GM21528 (cell line): ENCODE results near the gene HOGA1.
A peak's percentile ranks its signal among the peaks of the same experiment; 100 is the strongest.
"Not testable (repeated sequence)": the region's sequence is repeated elsewhere in the genome, so short reads cannot be mapped to it uniquely, and the experiment has no call there.

ENCODE experiments used
- ATAC-seq: cut with Tn5 transposase; IDR thresholded peaks from one replicate; pipeline ENCODE4 v1.9.1; 2021; ENCODE audit warnings: mild to moderate bottlenecking, moderate library complexity; ENCODE audit not compliant: unreplicated experiment, low FRiP score

HOGA1 gene

GRCh38 chr10:97601268-97602215 lies 17.4 kb downstream of the HOGA1 start:
- ATAC-seq = no peak

DNA sequence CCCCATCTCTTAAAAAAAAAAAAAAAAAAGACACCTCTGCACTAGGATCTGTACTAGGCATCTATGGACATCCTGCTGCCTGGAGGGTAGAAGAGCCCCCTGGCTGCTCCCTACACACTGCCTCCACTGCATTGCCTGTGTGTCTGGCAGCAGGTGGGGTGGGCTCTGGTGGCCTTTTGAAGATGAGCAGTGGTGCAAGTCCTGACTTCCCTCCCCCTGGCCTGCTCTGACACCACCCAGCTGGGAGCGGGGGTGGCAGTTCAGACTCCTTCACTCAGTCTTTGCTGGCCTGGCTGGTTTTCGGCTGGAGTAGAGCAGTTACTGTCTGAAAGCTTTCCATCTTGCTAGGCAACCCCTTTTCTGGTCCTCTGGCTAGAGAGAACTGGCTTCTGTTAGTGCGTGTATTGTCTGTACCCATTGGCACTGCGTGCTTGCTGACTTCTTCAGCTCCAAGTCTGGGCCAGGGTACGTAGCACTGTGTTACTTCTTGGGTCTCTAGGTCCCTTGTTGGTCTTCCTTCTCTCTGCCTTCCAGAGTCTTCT lies 23.0 kb downstream of the HOGA1 start:
- no peak for ATAC-seq

DNA sequence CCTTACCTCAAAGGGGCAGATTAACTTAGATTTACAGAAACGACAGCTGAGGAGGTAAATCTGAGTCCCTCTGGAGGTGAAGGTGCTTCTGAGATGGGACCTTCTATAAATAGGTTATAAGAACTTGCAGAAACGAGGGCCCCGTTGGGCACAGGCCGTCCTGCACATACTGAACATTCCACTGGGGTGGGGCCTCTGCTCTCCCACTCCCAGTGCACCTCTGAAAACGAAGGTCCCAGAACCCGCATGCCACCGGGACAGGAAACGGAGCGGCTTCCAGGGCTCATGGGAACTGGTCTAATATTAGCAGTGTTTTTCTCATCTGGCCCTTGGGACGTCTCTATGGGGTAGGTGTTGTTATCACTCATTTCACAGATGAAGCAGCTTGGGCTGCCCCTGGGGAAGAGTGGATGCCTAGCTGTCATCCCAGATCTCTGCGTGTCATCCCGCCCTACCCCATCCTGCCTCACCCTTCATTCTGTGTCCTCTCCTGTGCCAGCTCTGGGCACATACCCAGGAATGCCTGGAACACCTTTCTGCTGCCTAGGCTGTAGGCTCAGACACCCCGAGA lies 24.9 kb downstream of the HOGA1 start:
- no peak for ATAC-seq

DNA sequence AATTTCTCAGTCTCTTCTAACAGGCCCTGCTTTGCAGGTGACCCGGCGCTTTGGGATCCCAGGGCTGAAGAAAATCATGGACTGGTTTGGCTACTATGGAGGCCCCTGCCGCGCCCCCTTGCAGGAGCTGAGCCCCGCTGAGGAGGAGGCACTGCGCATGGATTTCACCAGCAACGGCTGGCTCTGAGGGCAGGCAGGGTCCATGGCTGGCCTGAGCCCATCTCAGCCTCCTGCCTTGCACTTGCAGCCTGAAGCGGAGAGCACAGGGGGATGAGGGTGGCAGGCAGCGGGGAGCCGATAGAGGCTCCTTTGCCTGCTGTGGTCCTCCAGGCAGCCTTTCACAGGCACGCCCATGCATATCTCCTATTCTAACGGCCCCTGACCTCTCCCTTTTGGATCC lies 27.3 kb downstream of the HOGA1 start:
- ATAC-seq = no peak

DNA sequence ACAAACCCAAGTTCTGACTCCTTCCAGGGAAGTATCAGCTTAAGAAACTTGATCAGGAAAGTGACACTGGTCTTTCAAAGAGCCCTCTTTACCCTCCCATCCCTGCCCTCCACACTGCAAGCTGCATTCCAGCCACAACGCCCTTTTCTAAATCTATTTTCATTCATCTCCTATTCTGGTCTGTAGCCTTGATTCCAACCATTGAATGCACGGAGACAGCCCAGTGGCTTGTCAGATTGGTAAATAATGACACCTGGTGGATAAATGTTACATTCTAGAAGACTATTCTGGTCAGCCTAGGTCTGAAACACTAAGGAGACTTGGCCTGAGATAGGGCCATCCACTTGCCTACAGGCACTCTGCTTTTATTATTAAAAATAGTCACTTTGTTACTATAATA lies 28.2 kb downstream of the HOGA1 start:
- no peak for ATAC-seq

DNA sequence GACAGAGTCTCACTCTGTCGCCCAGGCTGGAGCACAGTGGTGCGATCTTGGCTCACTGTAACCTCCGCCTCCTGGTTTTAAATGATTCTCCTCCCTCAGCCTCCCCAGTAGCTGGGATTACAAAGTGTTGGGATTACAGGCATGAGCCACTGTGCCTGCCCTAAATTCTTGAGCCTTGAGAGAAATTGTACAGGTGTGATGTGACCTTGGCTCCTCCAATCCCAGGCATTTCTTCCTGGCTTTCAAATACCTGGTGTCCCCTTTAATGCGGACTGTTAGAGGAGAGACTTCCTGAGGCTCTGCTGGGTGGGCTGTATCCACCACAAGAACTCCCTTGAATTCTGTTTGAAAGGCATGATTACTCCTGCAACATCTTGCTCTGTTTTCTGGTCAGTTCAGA lies 34.1 kb downstream of the HOGA1 start:
- ATAC-seq = no peak

- ATAC-seq = no peak
Observed at GRCh38 chr10:97618733-97619132, 34.5 kb downstream of the HOGA1 start.

GRCh38 chr10:97623277-97623676 lies 39.1 kb downstream of the HOGA1 start:
- ATAC-seq = no peak

DNA sequence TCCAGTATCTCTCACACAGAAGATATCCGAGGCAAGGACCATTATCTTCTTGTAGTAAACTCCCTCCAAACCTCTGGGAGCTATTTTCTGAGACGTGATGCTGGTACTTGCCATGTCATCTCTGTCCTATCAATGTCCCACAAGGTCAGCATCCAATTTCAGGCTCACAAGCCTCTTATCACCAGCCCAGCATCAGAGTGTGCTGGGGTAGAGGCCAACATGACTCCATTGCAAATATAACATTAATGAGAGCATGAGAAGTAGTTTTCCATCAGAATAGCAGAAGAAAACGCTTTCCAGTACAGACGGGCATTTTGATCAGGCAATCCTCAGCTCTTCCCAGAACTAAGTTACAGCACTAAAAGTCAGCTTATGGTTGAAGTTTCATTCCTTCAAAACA lies 43.5 kb downstream of the HOGA1 start:
- no peak for ATAC-seq

GRCh38 chr10:97628228-97628627 lies 44.0 kb downstream of the HOGA1 start:
- no peak for ATAC-seq

DNA sequence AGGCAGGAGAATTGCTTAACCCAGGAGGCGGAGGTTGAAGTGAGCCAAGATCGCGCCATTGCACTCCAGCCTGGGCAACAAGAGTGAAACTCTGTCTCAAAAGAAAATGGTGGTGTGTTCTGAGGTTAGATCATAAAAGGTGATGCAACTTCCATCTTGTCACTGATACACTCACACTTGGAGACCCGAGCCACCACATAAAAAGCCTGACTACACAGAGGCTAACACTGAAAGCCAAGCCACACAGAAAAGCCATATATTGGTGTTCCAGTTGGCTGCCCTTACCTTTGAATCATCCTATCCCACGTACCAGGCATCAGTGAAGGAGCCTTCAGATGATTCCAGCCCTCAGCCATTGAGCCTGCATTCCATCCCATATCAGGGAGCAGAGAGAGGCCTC lies 45.1 kb downstream of the HOGA1 start:
- ATAC-seq = no peak

DNA sequence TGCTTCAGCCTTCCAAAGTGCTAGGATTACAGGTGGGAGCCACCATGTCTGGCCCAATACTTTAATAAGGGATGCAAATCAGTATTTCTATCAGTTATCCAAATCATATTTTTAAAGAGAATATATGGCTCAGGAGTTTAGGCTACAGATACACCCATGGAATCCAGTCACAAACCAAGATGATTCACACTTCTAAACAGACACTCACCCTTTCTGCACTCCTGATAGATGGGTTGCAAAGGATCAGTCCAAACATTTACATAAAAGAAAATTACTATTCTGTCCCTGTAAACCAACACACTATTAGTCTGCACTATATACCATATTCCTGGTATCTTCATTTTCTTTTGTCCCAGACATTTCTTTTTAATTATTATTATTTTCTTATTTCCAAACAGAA lies 46.9 kb downstream of the HOGA1 start:
- ATAC-seq = no peak

GRCh38 chr10:97632949-97633884 lies 49.0 kb downstream of the HOGA1 start, which contains the start of gene MORN4:
TSS of gene MORN4 (minus strand) at chr10:97633500. CDS start at chr10:97619653, 13,847 bp downstream.
- peak; percentile 97 for ATAC-seq

- ATAC-seq = no peak
Observed at GRCh38 chr10:97633921-97634320, 49.7 kb downstream of the HOGA1 start.

DNA sequence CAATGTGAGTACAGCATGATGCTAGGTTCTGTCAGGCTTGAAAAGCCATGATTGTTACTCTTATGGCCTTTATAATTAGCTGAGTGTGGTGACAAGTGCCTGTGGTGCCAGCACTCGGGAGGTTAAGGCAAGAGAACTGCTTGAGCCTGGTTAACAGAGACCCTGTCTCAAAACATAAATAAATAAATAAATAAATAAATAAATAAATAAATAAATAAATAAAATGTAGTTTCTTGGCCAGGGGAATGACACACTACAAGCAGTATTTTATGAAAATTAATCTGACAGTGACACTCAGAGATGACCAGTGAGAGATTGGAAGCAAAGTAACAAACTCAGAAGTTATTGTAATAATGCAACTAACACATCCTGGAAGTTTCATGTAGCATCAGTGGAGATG lies 51.4 kb downstream of the HOGA1 start:
- no peak for ATAC-seq

DNA sequence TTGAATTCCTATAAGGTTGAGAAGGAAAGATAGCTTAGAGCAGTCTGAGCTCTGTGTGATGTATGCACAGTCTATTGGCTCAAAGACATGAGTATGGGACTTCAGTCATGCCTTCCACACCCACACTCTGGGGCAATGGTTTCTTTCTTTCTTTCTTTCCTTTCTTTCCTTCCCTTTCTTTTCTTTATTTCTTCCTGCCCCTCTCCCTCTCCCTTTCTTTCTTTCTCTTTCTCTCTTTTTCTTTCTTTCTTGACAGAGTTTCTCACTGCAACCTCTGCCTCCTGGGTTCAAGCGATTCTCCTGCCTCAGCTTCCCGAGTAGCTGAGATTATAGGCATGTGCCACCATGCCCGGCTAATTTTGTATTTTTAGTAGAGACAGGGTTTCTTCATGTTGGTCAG lies 54.9 kb downstream of the HOGA1 start:
- not testable (repeated sequence) for ATAC-seq

- peak; percentile 96 for ATAC-seq
Observed at GRCh38 chr10:97640174-97640867, 56.1 kb downstream of the HOGA1 start, which contains the start of gene PI4K2A. TSS of gene PI4K2A (plus strand) at chr10:97640671. CDS start at chr10:97640743, 72 bp downstream.

DNA sequence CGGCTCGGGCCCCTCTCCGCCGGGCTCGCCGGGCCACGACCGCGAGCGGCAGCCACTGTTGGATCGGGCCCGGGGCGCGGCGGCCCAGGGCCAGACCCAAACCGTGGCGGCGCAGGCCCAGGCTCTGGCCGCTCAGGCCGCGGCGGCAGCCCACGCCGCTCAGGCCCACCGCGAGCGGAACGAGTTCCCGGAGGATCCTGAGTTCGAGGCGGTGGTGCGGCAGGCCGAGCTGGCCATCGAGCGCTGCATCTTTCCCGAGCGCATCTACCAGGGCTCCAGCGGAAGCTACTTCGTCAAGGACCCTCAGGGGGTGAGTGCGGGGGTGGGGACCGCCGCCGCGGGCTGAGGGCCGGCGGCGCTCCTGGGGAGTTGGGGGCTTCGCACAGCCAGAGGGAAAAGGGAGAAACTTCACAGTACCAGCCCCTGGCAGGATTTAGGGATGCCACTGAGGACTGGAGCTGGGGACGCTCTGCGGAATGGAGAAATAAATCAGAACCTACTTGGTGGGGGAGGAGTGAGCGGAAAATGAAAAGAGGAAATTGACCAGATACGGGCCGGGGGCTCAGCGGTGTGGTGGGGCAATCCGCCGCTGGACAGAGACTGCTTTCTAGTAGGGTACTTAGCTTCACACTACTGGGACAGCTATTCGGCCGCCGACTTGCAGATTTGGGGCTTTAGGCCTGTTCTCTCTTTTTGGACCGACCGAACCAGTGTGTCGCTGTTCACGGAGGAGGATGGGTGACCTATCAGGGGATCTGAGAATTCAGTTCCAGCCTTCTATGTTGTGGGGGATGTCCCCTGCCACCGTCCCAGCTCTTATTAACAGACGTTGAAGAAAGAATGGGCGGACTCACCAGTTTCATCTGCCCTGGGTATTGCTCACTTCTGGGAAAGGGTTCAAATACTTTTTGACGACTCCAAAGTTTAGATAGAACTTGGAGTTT lies 57.0 kb downstream of the HOGA1 start:
- peak; percentile 25 for ATAC-seq
